Measurements from ENCODE around the gene ERMP1.
"Not testable (repeated sequence)": the region's sequence is repeated elsewhere in the genome, so short reads cannot be mapped to it uniquely, and the experiment has no call there.

Gene ERMP1

GRCh38 chr9:5784526-5785315, 48.2 kb downstream of the ERMP1 start:
- no peak overlapping the region for H3K4me3 ChIP-seq (ENCODE audit: low read depth, low read length)

- H3K4me3 ChIP-seq (ENCODE audit: low read depth, low read length) = no peak overlapping the region
Measured at GRCh38 chr9:5783982-5784381, 48.9 kb downstream of the ERMP1 start.

- H3K4me3 ChIP-seq (ENCODE audit: low read depth, low read length) = not testable (repeated sequence)
Measured at GRCh38 chr9:5783420-5783819, 49.5 kb downstream of the ERMP1 start.

DNA sequence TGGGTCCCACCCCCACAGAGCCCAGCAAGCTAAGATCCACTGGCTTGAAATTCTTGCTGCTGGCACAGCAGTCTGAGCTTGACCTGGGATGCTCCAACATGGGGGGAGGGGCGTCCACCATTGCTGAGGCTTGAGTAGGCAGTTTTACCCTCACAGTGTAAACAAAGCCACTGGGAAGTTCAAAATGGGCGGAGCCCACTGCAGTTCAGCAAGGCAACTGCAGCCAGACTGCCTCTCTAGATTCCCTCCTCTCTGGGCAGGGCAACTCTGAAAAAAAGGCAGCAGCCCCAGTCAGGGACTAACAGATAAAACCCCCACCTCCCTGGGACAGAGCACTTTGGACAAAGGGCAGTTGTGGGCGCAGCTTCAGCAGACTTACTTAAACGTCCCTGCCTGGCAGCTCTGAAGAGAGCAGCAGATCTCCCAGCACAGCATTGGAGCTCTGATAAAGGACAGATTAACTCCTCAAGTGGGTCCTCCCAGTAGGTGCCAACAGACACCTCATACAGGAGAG, 53.2 kb downstream of the ERMP1 start:
- H3K4me3 ChIP-seq (ENCODE audit: low read depth, low read length) = not testable (repeated sequence)

DNA sequence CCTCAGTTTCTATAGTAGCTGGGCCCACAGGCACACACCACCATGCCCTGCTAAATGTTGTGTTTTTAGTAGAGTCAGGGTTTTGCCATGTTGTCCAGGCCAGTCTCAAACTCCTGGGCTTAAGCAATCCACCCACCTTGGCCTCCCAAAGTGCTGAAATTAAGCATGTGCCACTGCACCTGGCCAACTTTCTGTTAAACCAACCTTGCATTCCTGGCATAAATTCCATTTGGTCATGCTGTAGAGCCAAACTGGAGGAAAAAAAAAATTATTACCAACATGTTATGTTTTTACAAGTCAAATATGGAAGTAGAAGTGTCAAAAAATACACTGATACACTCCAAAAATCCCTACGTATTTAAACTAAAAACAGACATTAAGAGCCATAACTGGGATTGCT, 54.1 kb downstream of the ERMP1 start:
- H3K4me3 ChIP-seq (ENCODE audit: low read depth, low read length) = no peak overlapping the region

DNA sequence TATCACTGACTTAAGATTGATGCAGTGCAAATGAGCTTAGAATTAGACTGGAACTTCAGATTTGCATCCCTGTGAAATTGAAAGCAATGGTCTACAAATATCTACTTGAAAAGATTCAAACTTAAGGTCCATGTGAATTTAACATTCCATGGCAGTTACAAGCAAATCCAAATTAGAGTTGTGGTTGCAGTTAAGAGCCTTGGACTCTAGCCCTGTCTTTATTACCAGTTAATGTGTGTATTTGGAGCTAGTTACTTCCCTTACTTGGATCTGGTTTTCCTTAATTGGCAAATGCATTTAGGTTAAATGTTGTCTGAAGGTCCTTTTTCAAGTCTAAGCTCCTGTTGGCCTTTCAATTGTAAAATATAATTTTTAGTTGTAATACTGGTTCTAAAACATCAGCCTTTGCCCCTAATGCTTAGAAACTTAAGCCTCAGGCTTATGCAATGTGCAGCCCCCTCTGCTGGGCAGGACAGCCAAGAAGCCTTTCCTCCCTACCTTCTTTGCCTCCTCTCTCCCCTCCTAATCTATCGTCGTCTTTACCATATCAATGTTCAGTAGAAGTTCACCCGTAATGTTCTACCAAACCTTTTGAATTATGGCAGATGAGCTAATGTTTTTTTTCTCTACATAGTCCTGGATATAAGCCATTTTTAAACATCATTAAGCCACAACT, 59.5 kb downstream of the ERMP1 start:
- no peak overlapping the region for H3K4me3 ChIP-seq (ENCODE audit: low read depth, low read length)

DNA sequence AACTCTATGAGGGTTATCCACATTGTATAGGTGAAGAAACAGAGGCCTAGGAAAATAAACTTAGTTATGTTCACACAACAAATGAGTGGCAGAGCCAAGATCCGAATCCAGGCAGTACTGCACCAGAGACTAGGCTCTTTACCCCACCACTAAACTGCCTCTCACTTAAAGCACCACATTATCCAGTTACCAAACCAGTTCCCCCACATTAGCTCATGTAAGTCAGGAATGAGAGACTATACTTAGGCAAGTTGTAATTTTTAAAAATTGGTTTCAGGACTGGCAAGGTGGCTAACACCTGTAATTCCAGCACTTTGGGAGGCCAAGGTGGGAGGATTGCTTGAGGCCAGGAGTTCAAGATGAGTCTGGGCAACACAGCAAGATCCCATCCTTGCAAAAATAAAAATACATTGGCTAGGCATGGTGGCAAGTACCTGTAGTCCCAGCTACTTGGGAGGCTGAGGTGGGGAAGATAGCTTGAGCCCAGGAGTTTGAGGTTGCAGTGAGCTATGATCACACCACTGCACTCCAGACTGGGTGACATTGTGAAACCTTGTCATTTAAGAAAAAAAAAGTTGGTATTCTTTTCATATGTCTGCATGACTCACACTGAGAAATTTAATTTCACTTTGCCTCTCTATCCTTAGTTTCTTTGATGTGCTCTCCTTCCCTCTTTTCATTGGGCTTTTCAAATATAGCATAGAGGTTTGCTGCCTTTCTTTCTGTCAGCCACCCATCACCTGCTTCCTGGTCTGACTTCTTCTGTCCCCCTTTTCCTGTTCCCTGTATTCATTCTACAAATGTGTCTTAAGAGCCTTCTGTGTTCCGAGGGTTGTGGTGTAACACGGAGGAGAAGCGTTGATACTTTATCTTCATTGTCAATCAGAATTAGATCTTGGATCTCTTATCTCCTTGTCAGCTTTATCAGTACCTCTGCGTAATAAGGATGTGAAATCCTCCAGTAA, 64.7 kb downstream of the ERMP1 start:
- H3K4me3 ChIP-seq (ENCODE audit: low read depth, low read length) = no peak overlapping the region

GRCh38 chr9:5764130-5764868, 68.6 kb downstream of the ERMP1 start:
- H3K4me3 ChIP-seq (ENCODE audit: low read depth, low read length) = no peak overlapping the region

DNA sequence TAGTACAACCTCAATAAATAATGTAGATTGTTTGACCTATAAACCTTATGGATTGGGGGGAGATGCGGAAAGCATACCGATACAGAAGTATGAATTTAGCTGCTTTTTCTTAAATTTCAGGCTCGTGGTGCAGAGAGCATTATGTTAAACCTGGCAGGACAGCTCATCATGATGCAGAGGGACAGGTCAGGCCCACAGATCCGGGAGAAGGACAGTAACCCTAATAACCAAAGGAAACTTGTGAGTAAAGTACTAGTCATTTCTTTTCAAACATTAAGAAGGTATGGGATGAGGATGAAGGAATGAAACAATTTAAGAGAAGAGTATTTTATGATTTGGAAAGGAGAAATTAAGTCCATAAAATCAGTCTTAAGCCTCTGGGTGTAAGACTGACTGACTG, 70.5 kb downstream of the ERMP1 start:
- H3K4me3 ChIP-seq (ENCODE audit: low read depth, low read length) = no peak overlapping the region

- H3K4me3 ChIP-seq (ENCODE audit: low read depth, low read length) = no peak overlapping the region
Measured at GRCh38 chr9:5760338-5760737, 72.6 kb downstream of the ERMP1 start.

- no peak overlapping the region for H3K4me3 ChIP-seq (ENCODE audit: low read depth, low read length)
Measured at GRCh38 chr9:5756633-5757032, 76.3 kb downstream of the ERMP1 start.

DNA sequence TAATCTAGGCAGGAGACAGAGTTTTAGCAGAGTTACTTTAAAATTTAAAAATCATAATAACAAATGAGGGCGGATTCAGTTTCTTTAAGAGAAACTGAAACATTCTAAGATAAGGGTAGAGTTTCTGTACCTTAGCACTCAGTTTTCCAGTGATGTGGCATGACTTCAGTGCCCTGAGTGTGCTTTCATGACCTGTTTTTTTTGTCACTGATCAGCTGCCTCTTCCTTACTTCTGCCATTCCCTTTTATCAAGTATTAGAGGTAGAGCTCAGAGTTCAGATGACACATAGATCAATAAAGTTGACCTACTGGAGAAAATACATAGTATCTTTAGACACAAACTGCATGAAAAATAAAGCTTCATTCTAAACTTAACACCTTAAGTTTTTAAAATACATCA, 82.3 kb downstream of the ERMP1 start:
- H3K4me3 ChIP-seq (ENCODE audit: low read depth, low read length) = no peak overlapping the region

- H3K4me3 ChIP-seq (ENCODE audit: low read depth, low read length) = no peak overlapping the region
Measured at GRCh38 chr9:5749306-5749705, 83.6 kb downstream of the ERMP1 start.

GRCh38 chr9:5748438-5748837, 84.5 kb downstream of the ERMP1 start:
- no peak overlapping the region for H3K4me3 ChIP-seq (ENCODE audit: low read depth, low read length)

DNA sequence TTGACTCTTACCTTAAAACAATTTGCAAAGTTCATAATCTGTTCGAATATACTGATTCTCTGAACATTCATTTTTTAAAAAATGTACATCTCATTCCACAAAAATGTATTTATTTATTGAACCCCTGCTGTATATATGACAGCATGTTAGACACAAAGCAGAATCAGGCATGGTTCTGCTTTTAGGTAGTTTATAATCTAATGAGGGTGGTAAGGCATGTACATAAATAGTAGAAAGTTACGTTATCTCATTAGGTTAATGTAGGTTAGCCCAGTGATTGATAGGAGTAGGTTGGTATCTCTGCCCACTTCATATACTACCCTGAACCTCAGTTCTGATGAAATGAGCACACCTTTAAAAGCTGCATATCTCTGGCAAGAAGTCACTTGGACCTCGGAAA, 89.8 kb downstream of the ERMP1 start:
- H3K4me3 ChIP-seq (ENCODE audit: low read depth, low read length) = no peak overlapping the region

GRCh38 chr9:5736563-5737346, 96.2 kb downstream of the ERMP1 start:
- no peak overlapping the region for H3K4me3 ChIP-seq (ENCODE audit: low read depth, low read length)

DNA sequence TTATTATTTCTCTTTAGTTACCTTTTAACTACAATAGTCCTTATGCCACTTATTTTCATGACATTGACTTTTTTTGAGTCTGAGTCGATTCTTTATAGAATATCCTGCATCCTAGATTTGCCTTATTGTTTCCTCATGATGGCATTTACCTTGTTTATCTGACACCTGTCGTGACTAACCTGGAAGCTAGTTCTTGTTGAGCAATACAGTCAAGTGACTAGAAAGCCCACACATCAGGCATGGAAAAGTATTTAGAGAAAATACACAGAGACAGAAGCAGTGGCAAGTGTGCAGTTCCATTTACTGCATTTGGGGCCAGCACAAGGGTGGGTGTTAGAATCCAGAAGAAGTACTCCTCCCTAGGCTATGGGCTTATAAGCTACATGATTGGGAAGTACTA, 97.8 kb downstream of the ERMP1 start:
- no peak overlapping the region for H3K4me3 ChIP-seq (ENCODE audit: low read depth, low read length)

Data from iPS-11a (cell line).